Panc1 (cell line): ENCODE measurements around the gene LTN1.

Source experiments
- POLR2AphosphoS5 ChIP-seq: IDR thresholded peaks from 2 replicates; pipeline ENCODE4 v1.6.1; 2012; ENCODE audit warnings: mild to moderate bottlenecking, low read depth, low read length, moderate library complexity
- REST ChIP-seq, 2 experiments: IDR thresholded peaks; 2 replicates each; pipeline ENCODE4 v1.6.1; 2011 to 2012; ENCODE audit warnings: low read depth in 2 of 2, control low read depth in 1 of 2, low read length in 1 of 2, mild to moderate bottlenecking in 1 of 2, moderate library complexity in 1 of 2; ENCODE audit not compliant: insufficient read depth in 1 of 2
- SIN3A ChIP-seq: IDR thresholded peaks from 2 replicates; pipeline ENCODE4 v1.6.1; 2012; ENCODE audit warnings: low read depth, mild to moderate bottlenecking, low read length, moderate library complexity, borderline replicate concordance; ENCODE audit not compliant: insufficient read depth
- TCF7L2 ChIP-seq: IDR thresholded peaks from 2 replicates; pipeline ENCODE4 v1.6.1; 2011; ENCODE audit warnings: mild to moderate bottlenecking, low read depth, low read length, inconsistent platforms
- TF ChIP-seq, protein P1 (sequence below): fragments of 450-650 bp; IDR thresholded peaks from 2 replicates; pipeline ENCODE4 v1.5.1; 2017; ENCODE audit warnings: mild to moderate bottlenecking

GRCh38 chr21:29005696-29006095 lies 13.0 kb upstream of the LTN1 start:
- TF ChIP-seq, protein P1, sequence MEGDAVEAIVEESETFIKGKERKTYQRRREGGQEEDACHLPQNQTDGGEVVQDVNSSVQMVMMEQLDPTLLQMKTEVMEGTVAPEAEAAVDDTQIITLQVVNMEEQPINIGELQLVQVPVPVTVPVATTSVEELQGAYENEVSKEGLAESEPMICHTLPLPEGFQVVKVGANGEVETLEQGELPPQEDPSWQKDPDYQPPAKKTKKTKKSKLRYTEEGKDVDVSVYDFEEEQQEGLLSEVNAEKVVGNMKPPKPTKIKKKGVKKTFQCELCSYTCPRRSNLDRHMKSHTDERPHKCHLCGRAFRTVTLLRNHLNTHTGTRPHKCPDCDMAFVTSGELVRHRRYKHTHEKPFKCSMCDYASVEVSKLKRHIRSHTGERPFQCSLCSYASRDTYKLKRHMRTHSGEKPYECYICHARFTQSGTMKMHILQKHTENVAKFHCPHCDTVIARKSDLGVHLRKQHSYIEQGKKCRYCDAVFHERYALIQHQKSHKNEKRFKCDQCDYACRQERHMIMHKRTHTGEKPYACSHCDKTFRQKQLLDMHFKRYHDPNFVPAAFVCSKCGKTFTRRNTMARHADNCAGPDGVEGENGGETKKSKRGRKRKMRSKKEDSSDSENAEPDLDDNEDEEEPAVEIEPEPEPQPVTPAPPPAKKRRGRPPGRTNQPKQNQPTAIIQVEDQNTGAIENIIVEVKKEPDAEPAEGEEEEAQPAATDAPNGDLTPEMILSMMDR, result no peak
- TF ChIP-seq POLR2AphosphoS5 (no peak), REST (IDR thresholded peaks at IDR 0.05; ENCODE audit: insufficient read depth in 1 of 2, low read depth in 2 of 2, low read length in 1 of 2) (no peak), SIN3A (no peak), TCF7L2 (no peak)
